HEK293 (cell line): ENCODE results near the gene PCNX4.

Source experiments
- CTCF ChIA-PET: fragments of 350-600 bp; formaldehyde crosslinking; extraction: SDS; loops from one replicate; lab custom pipeline; 2021; ENCODE audit warnings: antibody characterized with exemption; lab: Yijun Ruan, JAX
- POLR2A ChIA-PET: fragments of 300-600 bp; formaldehyde crosslinking; extraction: SDS; loops from one replicate; lab custom pipeline; 2020; ENCODE audit warnings: antibody characterized with exemption, inconsistent platforms; lab: Yijun Ruan, JAX
- H3K27ac ChIP-seq: fragments of 200-500 bp; sonication (Bioruptor generic); 2 replicates; pipeline ENCODE4 v1.5.1; 2014; ENCODE audit warnings: low read depth, low read length, control low read depth, inconsistent platforms; ENCODE audit errors: extremely low read depth
- H3K36me3 ChIP-seq, 2 experiments: fragments of 200-500 bp in 1 of 2; sonication (Bioruptor generic) in 1 of 2; 1 replicate in 1 of 2; 2 replicates in 1 of 2; pipeline ENCODE4 v1.5.1; 2014 to 2017; ENCODE audit warnings: inconsistent platforms in 2 of 2, low read length in 2 of 2; ENCODE audit not compliant: control insufficient read depth in 2 of 2, insufficient read depth in 1 of 2
- H3K4me1 ChIP-seq: fragments of 200-500 bp; sonication (Bioruptor generic); 2 replicates; pipeline ENCODE4 v1.5.1; 2014; ENCODE audit warnings: mild to moderate bottlenecking, low read length, inconsistent platforms; ENCODE audit not compliant: control insufficient read depth, insufficient read depth
- H3K4me3 ChIP-seq: 2 replicates; pipeline ENCODE4 v1.5.1; 2011; ENCODE audit warnings: low read depth, mild to moderate bottlenecking, control low read depth, low read length, moderate library complexity
- H3K9me3 ChIP-seq: fragments of 200-500 bp; sonication (Bioruptor generic); 2 replicates; pipeline ENCODE4 v1.5.1; 2014; ENCODE audit warnings: low read depth, low read length, inconsistent platforms; ENCODE audit not compliant: control insufficient read depth, insufficient read depth
- BCL11B ChIP-seq: fragments of 450-650 bp; formaldehyde crosslinking; IDR thresholded peaks from 2 replicates; pipeline ENCODE4 v1.5.1; 2016; ENCODE audit warnings: low read depth, missing biosample characterization, missing genetic modification characterization
- GLI4 ChIP-seq: fragments of 450-650 bp; formaldehyde crosslinking; IDR thresholded peaks from 2 replicates; pipeline ENCODE4 v1.5.1; 2016; ENCODE audit warnings: missing biosample characterization, missing genetic modification characterization
- HOXC10 ChIP-seq: sonication (generic); formaldehyde crosslinking; IDR thresholded peaks from 2 replicates; pipeline ENCODE4 v1.8.1; 2023; ENCODE audit warnings: mild to moderate bottlenecking, missing genetic modification reagents
- IKZF3 ChIP-seq: fragments of 450-650 bp; IDR thresholded peaks from 2 replicates; pipeline ENCODE4 v1.5.0; 2018; ENCODE audit warnings: missing biosample characterization, mild to moderate bottlenecking, missing genetic modification characterization, moderate library complexity
- REST ChIP-seq: fragments of 450-650 bp; formaldehyde crosslinking; IDR thresholded peaks from 2 replicates; pipeline ENCODE4 v1.5.1; 2016; ENCODE audit warnings: missing biosample characterization, missing genetic modification characterization
- ZBTB44 ChIP-seq: fragments of 450-650 bp; IDR thresholded peaks from 2 replicates; pipeline ENCODE4 v1.5.1; 2018; ENCODE audit warnings: missing biosample characterization, mild to moderate bottlenecking, missing genetic modification characterization
- ZNF114 ChIP-seq: fragments of 450-650 bp; formaldehyde crosslinking; IDR thresholded peaks from 2 replicates; pipeline ENCODE4 v1.5.0; 2017; ENCODE audit warnings: missing biosample characterization, missing genetic modification characterization
- ZNF169 ChIP-seq: fragments of 450-650 bp; formaldehyde crosslinking; IDR thresholded peaks from 2 replicates; pipeline ENCODE4 v1.5.1; 2016; ENCODE audit warnings: missing biosample characterization, missing genetic modification characterization
- ZNF19 ChIP-seq: fragments of 450-650 bp; formaldehyde crosslinking; IDR thresholded peaks from 2 replicates; pipeline ENCODE4; 2016; ENCODE audit warnings: missing biosample characterization, missing genetic modification characterization, low read depth
- ZNF223 ChIP-seq: fragments of 450-650 bp; formaldehyde crosslinking; IDR thresholded peaks from 2 replicates; pipeline ENCODE4 v1.5.1; 2016; ENCODE audit warnings: missing biosample characterization, missing genetic modification characterization
- ZNF248 ChIP-seq: fragments of 450-650 bp; formaldehyde crosslinking; IDR thresholded peaks from 2 replicates; pipeline ENCODE4 v1.5.1; 2017; ENCODE audit warnings: missing biosample characterization, missing genetic modification characterization
- ZNF280C ChIP-seq: fragments of 450-650 bp; formaldehyde crosslinking; IDR thresholded peaks from 2 replicates; pipeline ENCODE4 v1.5.1; 2016; ENCODE audit warnings: missing biosample characterization, missing genetic modification characterization
- ZNF391 ChIP-seq: fragments of 450-650 bp; formaldehyde crosslinking; IDR thresholded peaks from 2 replicates; pipeline ENCODE4 v1.5.1; 2016; ENCODE audit warnings: low read depth, missing biosample characterization, missing genetic modification characterization, borderline replicate concordance
- ZNF513 ChIP-seq: fragments of 450-650 bp; IDR thresholded peaks from 2 replicates; pipeline ENCODE4 v1.5.1; 2018; ENCODE audit warnings: missing biosample characterization, missing genetic modification characterization
- ZNF518A ChIP-seq: fragments of 450-650 bp; formaldehyde crosslinking; conservative IDR thresholded peaks from 2 replicates; pipeline ENCODE4 v1.5.1; 2016; ENCODE audit warnings: low read depth, missing biosample characterization, missing genetic modification characterization
- ZNF529 ChIP-seq: fragments of 450-650 bp; formaldehyde crosslinking; IDR thresholded peaks from 2 replicates; pipeline ENCODE4 v1.5.1; 2017; ENCODE audit warnings: missing genetic modification characterization, missing biosample characterization; ENCODE audit not compliant: insufficient replicate concordance
- ZNF548 ChIP-seq: fragments of 450-650 bp; formaldehyde crosslinking; IDR thresholded peaks from 2 replicates; pipeline ENCODE4 v1.5.1; 2016; ENCODE audit warnings: missing biosample characterization, missing genetic modification characterization
- ZNF549 ChIP-seq: fragments of 450-650 bp; IDR thresholded peaks from 2 replicates; pipeline ENCODE4 v1.5.1; 2018; ENCODE audit warnings: missing biosample characterization, missing genetic modification characterization, mild to moderate bottlenecking, inconsistent platforms, moderate library complexity
- ZNF585B ChIP-seq: fragments of 450-650 bp; formaldehyde crosslinking; IDR thresholded peaks from 2 replicates; pipeline ENCODE4 v1.5.1; 2016; ENCODE audit warnings: missing biosample characterization, missing genetic modification characterization
- ZNF664 ChIP-seq: fragments of 450-650 bp; formaldehyde crosslinking; IDR thresholded peaks from 2 replicates; pipeline ENCODE4 v1.5.1; 2016; ENCODE audit warnings: missing biosample characterization, missing genetic modification characterization
- ZNF791 ChIP-seq: fragments of 450-650 bp; formaldehyde crosslinking; IDR thresholded peaks from 2 replicates; pipeline ENCODE4 v1.5.1; 2016; ENCODE audit warnings: missing biosample characterization, missing genetic modification characterization

PCNX4 gene

GRCh38 chr14:60166142-60166541, 74.4 kb downstream of the PCNX4 start:
- Histone ChIP-seq H3K36me3 (no peaks in the 10 kb centered on the region), H3K27ac (no peak overlapping the region), H3K4me3 (no peak overlapping the region), H3K4me1 (peaks cover 8% of the 10 kb centered on the region; the same call in 1 of the 2 replicates), H3K9me3 (no peaks in the 10 kb centered on the region)
- ChIA-PET CTCF (interaction anchor here (0.6 to 2.1 kb wide), 9 partner anchors 11 to 204 kb away, joined by 3 to 11 read pairs (median 4); no protein-coding TSS in a partner anchor), POLR2A (interaction anchor here (1.6 kb wide), 1 partner anchor 83 kb away, joined by 7 read pairs; the partner anchor contains the start of gene PPM1A)
- TF ChIP-seq BCL11B (tag by site-specific recombination) (no peak), ZNF114 (tag by site-specific recombination) (no peak), REST (tag by site-specific recombination) (no peak), ZBTB44 (no peak), ZNF169 (tag by site-specific recombination) (no peak), ZNF19 (tag by site-specific recombination) (no peak)

- H3K9me3 ChIP-seq, result no peaks in the 10 kb centered on the region
- H3K4me3 ChIP-seq, result no peak overlapping the region
- H3K27ac ChIP-seq, result no peak overlapping the region
- no peaks in the 10 kb centered on the region for H3K36me3 ChIP-seq
- ChIA-PET CTCF (interaction anchor here (1.8 kb wide), 1 partner anchor 14 kb away, joined by 9 read pairs; no protein-coding TSS in a partner anchor), POLR2A (no interaction called here)
- H3K4me1 ChIP-seq, result 0 out of 2 replicates have a peak, but pooled peaks cover 3% of the 10 kb centered on the region
- TF ChIP-seq ZNF549 (tag by site-specific recombination), result no peak
- no peak for TF ChIP-seq HOXC10 (CRISPR knock-in tag)
- TF ChIP-seq ZNF518A, result no peak
- no peak for TF ChIP-seq ZNF513 (tag by site-specific recombination)
- TF ChIP-seq ZNF585B, result no peak
- TF ChIP-seq ZNF280C, result no peak
- no peak for TF ChIP-seq ZNF391
- TF ChIP-seq ZNF19 (tag by site-specific recombination), result no peak
- no peak for TF ChIP-seq IKZF3
- TF ChIP-seq ZNF223 (tag by site-specific recombination), result no peak
- TF ChIP-seq ZNF529 (tag by site-specific recombination), result no peak
- TF ChIP-seq ZNF664 (tag by site-specific recombination), result no peak
- no peak for TF ChIP-seq ZNF791
- no peak for TF ChIP-seq GLI4
- TF ChIP-seq ZNF548, result no peak
- TF ChIP-seq ZNF248 (tag by site-specific recombination), result no peak
Observed at GRCh38 chr14:60169722-60170121, 78.0 kb downstream of the PCNX4 start.
